Hepatocyte (in vitro differentiated cells): ENCODE results near the gene CABLES2. TPM values are rescaled to one million over a fixed set of nuclear protein-coding genes. Genes with fewer than 3 reads are reported as not detected.

Experiments used
- DNase-seq: peaks from one replicate; pipeline ENCODE4 v3.0.0-alpha.2; 2016; ENCODE audit warnings: low spot score
- H2AFZ ChIP-seq: fragments of 200-600 bp; sonication (generic); 2 replicates; pipeline ENCODE4 v1.6.0; 2016; ENCODE audit warnings: antibody characterized with exemption, mild to moderate bottlenecking
- H3K27ac ChIP-seq: fragments of 200-600 bp; sonication (generic); 2 replicates; pipeline ENCODE4 v1.5.1; 2016; ENCODE audit warnings: mild to moderate bottlenecking
- H3K27me3 ChIP-seq: fragments of 200-600 bp; sonication (generic); 2 replicates; pipeline ENCODE4 v1.6.1; 2016
- H3K36me3 ChIP-seq: fragments of 200-600 bp; sonication (generic); replicated peaks from 2 replicates; pipeline ENCODE4 v1.5.1; 2016; ENCODE audit warnings: low read depth; ENCODE audit not compliant: insufficient read depth
- H3K4me1 ChIP-seq: fragments of 200-600 bp; sonication (generic); 2 replicates; pipeline ENCODE4 v1.5.1; 2016; ENCODE audit warnings: mild to moderate bottlenecking, moderate library complexity; ENCODE audit not compliant: insufficient read depth
- H3K4me2 ChIP-seq: fragments of 200-600 bp; sonication (generic); 2 replicates; pipeline ENCODE4 v1.6.0; 2016
- H3K4me3 ChIP-seq: fragments of 200-600 bp; sonication (generic); 2 replicates; pipeline ENCODE4 v1.5.1; 2016; ENCODE audit warnings: mild to moderate bottlenecking
- H3K79me2 ChIP-seq: fragments of 200-600 bp; sonication (generic); 2 replicates; pipeline ENCODE4 v1.6.0; 2017; ENCODE audit warnings: mild to moderate bottlenecking
- H3K9me2 ChIP-seq: fragments of 200-600 bp; sonication (generic); replicated peaks from 2 replicates; pipeline ENCODE4 v1.6.0; 2017; ENCODE audit warnings: mild to moderate bottlenecking; ENCODE audit not compliant: insufficient read depth
- H3K9me3 ChIP-seq: fragments of 200-600 bp; sonication (generic); 2 replicates; pipeline ENCODE4 v1.5.1; 2016; ENCODE audit warnings: low read depth, mild to moderate bottlenecking
- H4K20me1 ChIP-seq: fragments of 200-600 bp; sonication (generic); 2 replicates; pipeline ENCODE4 v1.6.0; 2016; ENCODE audit warnings: mild to moderate bottlenecking; ENCODE audit not compliant: insufficient read depth, poor library complexity, severe bottlenecking
- CTCF ChIP-seq: fragments of 200-600 bp; sonication (generic); IDR thresholded peaks from 2 replicates; pipeline ENCODE4 v1.5.1; 2016; ENCODE audit warnings: antibody characterized with exemption, mild to moderate bottlenecking; ENCODE audit not compliant: poor library complexity
- EZH2 ChIP-seq: fragments of 200-600 bp; sonication (generic); IDR thresholded peaks from 2 replicates; pipeline ENCODE4 v1.6.1; 2016; ENCODE audit warnings: antibody characterized with exemption, mild to moderate bottlenecking, borderline replicate concordance
- EZH2phosphoT487 ChIP-seq: fragments of 200-600 bp; sonication (generic); IDR thresholded peaks from one replicate; pipeline ENCODE4 v1.6.1; 2018; ENCODE audit warnings: antibody characterized with exemption, mild to moderate bottlenecking, low read depth, moderate library complexity; ENCODE audit not compliant: unreplicated experiment, severe bottlenecking
- WGBS: methylation state at CpG from one replicate; pipeline ENCODE4 v1.1.6; 2016; ENCODE audit warnings: low lambda C conversion rate; ENCODE audit errors: missing lambda C conversion rate; 5-methylcytosine and 5-hydroxymethylcytosine counted together
- polyA plus RNA-seq: library from polyadenylated mRNA; unstranded; fragments of >200 nt; fragmentation: Nextera tagmentation; extraction: Ambion mirVana; gene quantifications from 2 replicates; pipeline ENCODE4 v1.2.1, GENCODE V29; 2016
- total RNA-seq: library from RNA; depleted of rRNA; stranded (reverse); fragments of >200 nt; gene quantifications from 2 replicates; pipeline ENCODE4 v1.2.3, GENCODE V29; 2014

CABLES2 gene
- total and polyA plus RNA-seq, 2 experiments from 2014 or later: 8.6 to 19.1 TPM

- TF ChIP-seq EZH2 (no peak), EZH2phosphoT487 (no peak), CTCF (no peak)
- no peaks in the 10 kb centered on the region for H3K9me3 ChIP-seq
- WGBS: 87% methylated on average over 16 of the region's 19 CpGs
- H4K20me1 ChIP-seq: no peaks in the 10 kb centered on the region
- H3K27me3 ChIP-seq: no peaks in the 10 kb centered on the region
- H2AFZ ChIP-seq: no peak overlapping the region
- DNase-seq: no peak
- no peaks in the 10 kb centered on the region for H3K9me2 ChIP-seq
- H3K4me1 ChIP-seq: peaks cover 11% of the 10 kb centered on the region
- H3K4me3 ChIP-seq: no peak overlapping the region
- no peaks in the 10 kb centered on the region for H3K36me3 ChIP-seq
- H3K79me2 ChIP-seq: peaks cover 3% of the 10 kb centered on the region
- no peak overlapping the region for H3K27ac ChIP-seq
- no peak overlapping the region for H3K4me2 ChIP-seq
Observed at GRCh38 chr20:62418709-62419487, 11.8 kb upstream of the CABLES2 start.

- DNase-seq: no peak
- Histone ChIP-seq H4K20me1 (no peaks in the 10 kb centered on the region), H3K4me1 (peaks cover 13% of the 10 kb centered on the region), H3K4me3 (no peak overlapping the region), H3K9me3 (no peaks in the 10 kb centered on the region), H3K9me2 (no peaks in the 10 kb centered on the region), H3K27ac (no peak overlapping the region), H3K27me3 (no peaks in the 10 kb centered on the region), H3K79me2 (no peaks in the 10 kb centered on the region), H3K36me3 (no peaks in the 10 kb centered on the region), H3K4me2 (no peak overlapping the region), H2AFZ (no peak overlapping the region)
- no peak for TF ChIP-seq CTCF
- TF ChIP-seq EZH2phosphoT487: no peak
- no peak for TF ChIP-seq EZH2
- 93% methylated on average over 23 of the region's 25 CpGs for WGBS
Observed at GRCh38 chr20:62417981-62418708, 11.1 kb upstream of the CABLES2 start.

GRCh38 chr20:62416651-62417637 lies 9.9 kb upstream of the CABLES2 start:
- no peaks in the 10 kb centered on the region for H3K36me3 ChIP-seq
- peaks cover 19% of the 10 kb centered on the region for H3K4me1 ChIP-seq
- TF ChIP-seq CTCF (no peak), EZH2 (no peak), EZH2phosphoT487 (no peak)
- no peaks in the 10 kb centered on the region for H3K9me2 ChIP-seq
- no peak for DNase-seq
- H3K79me2 ChIP-seq: no peaks in the 10 kb centered on the region
- H3K27me3 ChIP-seq: no peaks in the 10 kb centered on the region
- 93% methylated on average over 27 of the region's 43 CpGs for WGBS
- H3K27ac ChIP-seq: no peak overlapping the region
- no peak overlapping the region for H3K4me2 ChIP-seq
- no peaks in the 10 kb centered on the region for H4K20me1 ChIP-seq
- H3K4me3 ChIP-seq: no peak overlapping the region
- H2AFZ ChIP-seq: no peak overlapping the region
- no peaks in the 10 kb centered on the region for H3K9me3 ChIP-seq
